GM23248 (cell line): ENCODE results near the gene CCDC24. TPM values are rescaled to one million over a fixed set of nuclear protein-coding genes. Genes with fewer than 3 reads are reported as not detected.

Experiments used
- DNase-seq: peaks from one replicate; pipeline ENCODE4 v3.0.0-alpha.2; 2015
- H2AFZ ChIP-seq: fragments of 200-600 bp; sonication (generic); 2 replicates; pipeline ENCODE4 v1.6.1; 2016; ENCODE audit warnings: antibody characterized with exemption
- H3F3A ChIP-seq: fragments of 200-600 bp; sonication (generic); 2 replicates; pipeline ENCODE4 v1.6.1; 2016; ENCODE audit warnings: mild to moderate bottlenecking, antibody characterized with exemption, mixed run types; ENCODE audit not compliant: insufficient read depth
- H3K27ac ChIP-seq: fragments of 200-600 bp; sonication (generic); 2 replicates; pipeline ENCODE4 v1.5.1; 2016; ENCODE audit warnings: mild to moderate bottlenecking
- H3K27me3 ChIP-seq: fragments of 200-600 bp; sonication (generic); replicated peaks from 2 replicates; pipeline ENCODE4 v1.6.1; 2016; ENCODE audit warnings: mild to moderate bottlenecking; ENCODE audit not compliant: insufficient read depth
- H3K36me3 ChIP-seq: fragments of 200-600 bp; sonication (generic); 2 replicates; pipeline ENCODE4 v1.6.1; 2016; ENCODE audit warnings: low read depth, mild to moderate bottlenecking
- H3K4me1 ChIP-seq: fragments of 200-600 bp; sonication (generic); 2 replicates; pipeline ENCODE4 v1.6.1; 2016; ENCODE audit warnings: mild to moderate bottlenecking; ENCODE audit not compliant: insufficient read depth
- H3K4me2 ChIP-seq: fragments of 200-600 bp; sonication (generic); one replicate; pipeline ENCODE4 v1.6.1; 2016; ENCODE audit warnings: mild to moderate bottlenecking; ENCODE audit not compliant: unreplicated experiment
- H3K4me3 ChIP-seq: fragments of 200-600 bp; sonication (generic); 2 replicates; pipeline ENCODE4 v1.5.1; 2016; ENCODE audit warnings: mild to moderate bottlenecking
- H3K79me2 ChIP-seq: fragments of 200-600 bp; sonication (generic); 2 replicates; pipeline ENCODE4 v1.6.1; 2016; ENCODE audit warnings: mild to moderate bottlenecking; ENCODE audit not compliant: insufficient read depth
- H3K9ac ChIP-seq: fragments of 200-600 bp; sonication (generic); 2 replicates; pipeline ENCODE4 v1.6.1; 2016; ENCODE audit warnings: mild to moderate bottlenecking
- H3K9me2 ChIP-seq: fragments of 200-600 bp; sonication (generic); 2 replicates; pipeline ENCODE4 v1.6.1; 2016; ENCODE audit warnings: mixed run types, mild to moderate bottlenecking, moderate library complexity; ENCODE audit not compliant: insufficient read depth
- H3K9me3 ChIP-seq: fragments of 200-600 bp; sonication (generic); one replicate; pipeline ENCODE4 v1.6.1; 2017; ENCODE audit warnings: low read depth
- H4K20me1 ChIP-seq: fragments of 200-600 bp; sonication (generic); 2 replicates; pipeline ENCODE4 v1.6.0; 2016; ENCODE audit not compliant: insufficient read depth
- EZH2 ChIP-seq: fragments of 200-600 bp; sonication (generic); IDR thresholded peaks from 2 replicates; pipeline ENCODE4 v1.6.1; 2018; ENCODE audit warnings: antibody characterized with exemption, mild to moderate bottlenecking; ENCODE audit not compliant: insufficient read depth, poor library complexity, severe bottlenecking
- EZH2phosphoT487 ChIP-seq: fragments of 200-600 bp; sonication (generic); IDR thresholded peaks from 2 replicates; pipeline ENCODE4 v1.6.1; 2018; ENCODE audit warnings: antibody characterized with exemption, moderate library complexity, mild to moderate bottlenecking, low read depth; ENCODE audit not compliant: insufficient read depth
- WGBS, 2 experiments: methylation state at CpG; one replicate each; pipeline ENCODE4 v1.1.6; 2015 to 2017; ENCODE audit warnings: low lambda C conversion rate in 2 of 2, low coverage in 1 of 2; ENCODE audit errors: missing lambda C conversion rate in 2 of 2; 5-methylcytosine and 5-hydroxymethylcytosine counted together
- in situ Hi-C: fragments of 300-500 bp; cut with MboI; formaldehyde crosslinking; loops from 2 replicates; pipeline ENCODE4 v1.15.0; 2020
- polyA plus RNA-seq: library from polyadenylated mRNA; unstranded; fragments of >200 nt; fragmentation: Nextera tagmentation; extraction: Ambion mirVana; gene quantifications from 2 replicates; pipeline ENCODE4 v1.2.1, GENCODE V29; 2016
- total RNA-seq: library from RNA; depleted of rRNA; stranded (reverse); fragments of >200 nt; shearing (Covaris generic); gene quantifications from 2 replicates; pipeline ENCODE4 v1.2.3, GENCODE V29; 2014

Gene CCDC24
- total and polyA plus RNA-seq, 2 experiments from 2014 or later, result 3.1 to 4.3 TPM

DNA sequence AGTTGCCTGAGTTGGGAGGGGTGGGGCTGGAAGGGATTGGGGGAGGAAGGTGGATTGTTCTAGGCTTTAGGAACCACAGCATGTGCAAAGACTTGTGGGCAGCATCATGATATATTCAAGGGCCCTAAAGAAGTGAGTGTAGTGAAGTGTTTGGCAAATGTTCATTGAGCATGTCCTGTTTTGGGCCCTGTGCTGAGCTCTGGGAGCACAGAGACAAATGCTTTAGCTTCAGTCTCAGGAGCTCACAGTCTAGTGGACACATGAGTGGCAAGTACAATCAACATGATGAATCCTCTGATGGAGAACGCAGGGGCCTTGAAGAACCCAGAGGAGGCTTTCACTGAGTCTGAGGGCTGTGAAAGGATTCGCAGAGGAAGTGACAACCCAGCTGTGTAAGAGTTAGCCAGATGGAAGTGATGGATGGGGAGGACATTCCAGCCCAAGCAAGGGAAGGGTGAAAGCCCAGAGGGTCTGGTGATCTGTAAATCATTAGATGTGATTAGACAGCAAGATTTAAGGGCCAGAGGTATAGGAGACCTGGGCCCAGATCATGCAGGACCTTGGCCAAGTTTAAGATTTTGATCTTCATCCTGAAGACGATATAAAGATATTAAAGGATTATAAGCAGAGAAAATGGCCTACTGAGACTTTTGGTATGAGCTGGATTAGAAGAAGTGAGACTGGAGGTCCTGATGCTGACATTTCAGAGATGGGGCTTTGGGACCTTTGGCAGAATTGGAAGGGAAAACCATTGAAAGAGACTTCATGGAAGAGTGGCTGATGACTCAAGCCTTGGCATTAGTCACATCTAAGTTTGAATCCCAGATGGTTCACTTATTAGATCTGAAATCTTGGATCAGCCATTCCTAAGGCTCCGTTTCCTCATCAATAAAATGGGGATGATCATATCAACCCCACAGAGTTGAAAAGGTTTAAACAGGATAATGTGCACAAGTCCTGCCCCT lies 40.1 kb upstream of the CCDC24 start:
- Histone ChIP-seq H3K27me3 (no peaks in the 10 kb centered on the region), H3K4me1 (peaks cover 10% of the 10 kb centered on the region), H3K79me2 (peaks cover 64% of the 10 kb centered on the region), H3K9me2 (no peaks in the 10 kb centered on the region), H3K36me3 (no peaks in the 10 kb centered on the region), H3K4me3 (no peak overlapping the region), H3K4me2 (no peak overlapping the region), H4K20me1 (0 out of 2 replicates have a peak, but pooled peaks cover 6% of the 10 kb centered on the region), H3F3A (no peaks in the 10 kb centered on the region), H2AFZ (no peak overlapping the region), H3K9ac (no peak overlapping the region), H3K27ac (no peak overlapping the region), H3K9me3 (no peaks in the 10 kb centered on the region)
- 69 to 72% methylated on average over 4 of the region's 4 CpGs for WGBS, 2 experiments
- in situ Hi-C loops, result no loop called here
- TF ChIP-seq EZH2 (no peak), EZH2phosphoT487 (no peak)
- peak; percentile 53 for DNase-seq

DNA sequence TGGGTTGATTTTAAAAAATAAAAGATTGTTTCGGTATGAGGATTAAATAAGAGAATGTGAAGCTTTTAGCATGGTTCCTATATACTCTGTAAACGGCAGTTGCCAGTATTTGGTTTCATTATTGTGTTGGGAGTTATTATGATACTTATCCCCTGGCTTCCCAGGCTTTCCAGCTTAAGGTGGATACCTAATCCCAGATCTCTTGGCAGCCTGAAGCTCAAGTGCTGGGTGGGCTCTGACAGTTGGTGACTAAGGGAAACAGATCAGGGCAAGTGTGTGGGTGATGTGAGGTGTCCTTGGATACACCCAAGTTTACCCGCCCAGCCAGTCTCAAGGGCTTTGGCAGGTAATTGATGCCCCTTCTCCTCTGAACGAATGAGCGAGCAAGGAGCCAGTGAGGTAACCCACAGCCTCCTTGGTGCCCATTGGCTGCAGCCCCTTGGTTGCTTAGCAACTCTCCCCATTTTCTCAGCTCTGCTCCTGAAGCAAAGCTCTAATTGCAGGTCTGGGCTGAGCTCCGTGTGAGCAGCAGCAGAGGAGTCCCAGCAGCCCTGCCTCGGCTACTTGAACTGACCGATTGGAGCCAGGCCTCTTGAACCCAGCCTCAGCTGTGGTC lies 38.6 kb upstream of the CCDC24 start:
- Histone ChIP-seq H3K4me3 (no peak overlapping the region), H3K4me2 (no peak overlapping the region), H3K9ac (no peak overlapping the region), H4K20me1 (0 out of 2 replicates have a peak, but pooled peaks cover 6% of the 10 kb centered on the region), H3F3A (no peaks in the 10 kb centered on the region), H3K27me3 (no peaks in the 10 kb centered on the region), H3K79me2 (peaks cover 54% of the 10 kb centered on the region), H3K9me2 (no peaks in the 10 kb centered on the region), H3K27ac (no peak overlapping the region), H2AFZ (no peak overlapping the region), H3K4me1 (peaks cover 8% of the 10 kb centered on the region), H3K9me3 (no peaks in the 10 kb centered on the region), H3K36me3 (peaks cover 5% of the 10 kb centered on the region; the same call in 1 of the 2 replicates)
- WGBS, 2 experiments, result 76 to 84% methylated on average over 8 of the region's 8 CpGs
- no peak for TF ChIP-seq EZH2phosphoT487
- TF ChIP-seq EZH2, result no peak
- in situ Hi-C loops, result no loop called here
- DNase-seq, result no peak

DNA sequence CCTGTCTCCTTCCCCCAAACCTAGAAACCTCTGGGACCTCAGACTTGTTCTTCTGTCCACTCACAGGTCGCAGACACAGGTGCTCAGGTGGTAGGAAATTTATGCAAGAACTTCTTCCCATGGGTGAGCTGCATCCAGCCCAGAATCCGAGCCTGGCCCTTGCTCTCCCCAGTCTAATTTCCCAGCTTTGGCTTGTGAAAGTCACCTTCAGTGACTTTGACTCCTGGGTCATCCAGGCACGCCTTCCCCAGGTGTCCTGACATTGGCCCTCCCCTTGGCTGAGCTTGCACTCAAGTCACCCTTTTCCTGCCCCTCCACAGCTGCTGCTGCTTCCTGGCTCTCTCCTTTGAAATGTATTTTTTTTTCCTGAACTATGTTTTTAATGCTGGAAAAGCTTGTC lies 38.0 kb upstream of the CCDC24 start:
- Histone ChIP-seq H3K9me2 (no peaks in the 10 kb centered on the region), H2AFZ (no peak overlapping the region), H3K9ac (no peak overlapping the region), H3K27ac (no peak overlapping the region), H4K20me1 (0 out of 2 replicates have a peak, but pooled peaks cover 6% of the 10 kb centered on the region), H3K27me3 (no peaks in the 10 kb centered on the region), H3K4me1 (peaks cover 2% of the 10 kb centered on the region; the same call in 1 of the 2 replicates), H3K4me3 (no peak overlapping the region), H3K79me2 (peaks cover 48% of the 10 kb centered on the region), H3F3A (no peaks in the 10 kb centered on the region), H3K36me3 (peaks cover 5% of the 10 kb centered on the region; the same call in 1 of the 2 replicates), H3K4me2 (no peak overlapping the region), H3K9me3 (no peaks in the 10 kb centered on the region)
- in situ Hi-C loops, result no loop called here
- no peak for TF ChIP-seq EZH2phosphoT487
- TF ChIP-seq EZH2, result no peak
- no peak for DNase-seq
- WGBS, 2 experiments, result 64 to 65% methylated on average over 3 of the region's 3 CpGs

DNA sequence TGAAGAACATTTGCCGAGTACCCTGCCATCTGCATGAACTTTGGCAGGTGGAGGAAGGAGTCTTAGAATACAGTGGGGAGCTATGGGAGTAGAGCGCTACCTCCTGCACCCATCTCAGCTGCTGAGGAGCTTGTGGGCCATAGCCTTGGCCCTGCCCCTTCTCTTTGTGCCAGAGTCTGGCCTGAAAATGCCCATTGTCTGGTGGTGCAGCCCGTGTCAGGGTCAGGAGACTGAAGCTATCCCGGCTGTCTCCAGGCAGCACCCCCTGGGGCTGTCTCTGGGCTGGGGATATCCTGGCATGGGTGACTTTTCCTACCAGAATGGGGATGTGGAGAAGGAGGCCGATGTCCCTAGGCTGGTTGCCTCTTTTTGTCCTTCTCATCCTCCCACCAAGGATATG lies 37.4 kb upstream of the CCDC24 start:
- Histone ChIP-seq H3K27me3 (no peaks in the 10 kb centered on the region), H2AFZ (no peak overlapping the region), H3K4me1 (no peaks in the 10 kb centered on the region), H4K20me1 (0 out of 2 replicates have a peak, but pooled peaks cover 6% of the 10 kb centered on the region), H3K79me2 (peaks cover 43% of the 10 kb centered on the region), H3K9me2 (no peaks in the 10 kb centered on the region), H3K27ac (no peak overlapping the region), H3F3A (no peaks in the 10 kb centered on the region), H3K9me3 (no peaks in the 10 kb centered on the region), H3K36me3 (peaks cover 5% of the 10 kb centered on the region; the same call in 1 of the 2 replicates), H3K4me3 (no peak overlapping the region), H3K4me2 (no peak overlapping the region), H3K9ac (no peak overlapping the region)
- 94 to 99% methylated on average over 4 to 5 of the region's 5 CpGs for WGBS, 2 experiments
- in situ Hi-C loops, result no loop called here
- DNase-seq, result no peak
- TF ChIP-seq EZH2, result no peak
- TF ChIP-seq EZH2phosphoT487, result no peak
